CD4-positive, CD25-positive, alpha-beta regulatory T cell (primary cell): ENCODE measurements around the gene CARD9. TPM values are rescaled to one million over a fixed set of nuclear protein-coding genes. Genes with fewer than 3 reads are reported as not detected.
"Not testable (repeated sequence)": the region's sequence is repeated elsewhere in the genome, so short reads cannot be mapped to it uniquely, and the experiment has no call there.

Experiments used
- ATAC-seq, 2 donors: fragments of 150-1000 bp; cut with Tn5 transposase; one replicate each; pipeline ENCODE4 v1.10.0; 2021; ENCODE audit warnings: low read depth in 2 of 2, moderate number of reproducible peaks in 2 of 2, moderate library complexity in 1 of 2
- DNase-seq, 3 donors: peaks; one replicate each; pipeline versions ENCODE4 v3.0.0 to v3.0.0-alpha.2; 2012 to 2022; ENCODE audit warnings: mixed read lengths in 1 of 3
- H3K27ac ChIP-seq: one replicate; pipeline ENCODE4 v1.7.0; 2013; ENCODE audit warnings: mild to moderate bottlenecking, low read length; ENCODE audit not compliant: insufficient read depth, poor library complexity, severe bottlenecking
- H3K27me3 ChIP-seq: one replicate; pipeline ENCODE4 v1.7.0; 2013; ENCODE audit warnings: low read length; ENCODE audit not compliant: control insufficient read depth, insufficient read depth
- H3K36me3 ChIP-seq: one replicate; pipeline ENCODE4 v1.7.0; 2013; ENCODE audit warnings: mild to moderate bottlenecking, low read length, moderate library complexity; ENCODE audit not compliant: control insufficient read depth, insufficient read depth
- H3K4me1 ChIP-seq: 2 replicates; pipeline ENCODE4 v1.7.0; 2013; ENCODE audit warnings: mild to moderate bottlenecking, low read length; ENCODE audit not compliant: insufficient read depth, control insufficient read depth, poor library complexity, severe bottlenecking
- H3K4me3 ChIP-seq: one replicate; pipeline ENCODE4 v1.7.0; 2013; ENCODE audit warnings: low read depth, mild to moderate bottlenecking, low read length, moderate library complexity
- H3K9me3 ChIP-seq, 2 experiments: 1 replicate in 1 of 2; 2 replicates in 1 of 2; pipeline ENCODE4 v1.7.0; 2013; ENCODE audit warnings: low read length in 2 of 2, mild to moderate bottlenecking in 1 of 2, moderate library complexity in 1 of 2; ENCODE audit not compliant: control insufficient read depth in 2 of 2
- H3K27ac Mint-ChIP-seq, 3 donors: one replicate each; pipeline ENCODE4 v1.8.0; 2020 to 2022; ENCODE audit warnings: mild to moderate bottlenecking in 3 of 3, mixed read lengths in 3 of 3, moderate library complexity in 2 of 3
- H3K27me3 Mint-ChIP-seq: one replicate; pipeline ENCODE4 v1.8.0; 2022; ENCODE audit warnings: mild to moderate bottlenecking, mixed read lengths
- H3K36me3 Mint-ChIP-seq: one replicate; pipeline ENCODE4 v1.8.0; 2020; ENCODE audit warnings: mixed read lengths
- H3K4me1 Mint-ChIP-seq, 4 donors: one replicate each; pipeline ENCODE4 v1.8.0; 2020 to 2022; ENCODE audit warnings: mixed read lengths in 4 of 4, mild to moderate bottlenecking in 1 of 4
- H3K4me3 Mint-ChIP-seq, 4 donors: one replicate each; pipeline ENCODE4 v1.8.0; 2020 to 2022; ENCODE audit warnings: mild to moderate bottlenecking in 4 of 4, mixed read lengths in 4 of 4, moderate library complexity in 3 of 4
- H3K9me3 Mint-ChIP-seq, 7 donors: one replicate each; pipeline ENCODE4 v1.8.0; 2020 to 2022; ENCODE audit warnings: mixed read lengths in 7 of 7, mild to moderate bottlenecking in 3 of 7, moderate library complexity in 2 of 7
- polyA plus RNA-seq, 4 donors: library from polyadenylated mRNA; unstranded; fragments of 300-500 nt; fragmentation: Illumina TruSeq; gene quantifications; one replicate each; pipeline ENCODE4 v1.2.3, GENCODE V29; 2021
- total RNA-seq: library from RNA; stranded (reverse); gene quantifications from one replicate; pipeline ENCODE4 v1.2.3, GENCODE V29; 2022

The CARD9 gene
- total and polyA plus RNA-seq, 5 donors from 2014 or later, result 0.23 to 0.82 (median 0.35) TPM

- Mint-ChIP-seq H3K27me3 (no peaks in the 10 kb centered on the region), H3K4me1 (peaks cover 0 to 42% (median 23%) of the 10 kb centered on the region in 4 donors), H3K9me3 (no peaks in the 10 kb centered on the region), H3K36me3 (peaks cover 30% of the 10 kb centered on the region), H3K27ac (peak overlapping the region in 1 of 3 donors; percentile 46), H3K4me3 (peak overlapping the region in 2 of 4 donors; percentile 25 to 43)
- DNase-seq, result no peak
- H3K9me3 ChIP-seq, result no peaks in the 10 kb centered on the region
- peaks cover 28% of the 10 kb centered on the region for H3K4me1 ChIP-seq
- H3K36me3 ChIP-seq, result peaks cover 50% of the 10 kb centered on the region
- no peak overlapping the region for H3K4me3 ChIP-seq
- no peaks in the 10 kb centered on the region for H3K27me3 ChIP-seq
- H3K27ac ChIP-seq, result no peak overlapping the region
- no peak for ATAC-seq
These were observed 39.5 kb upstream of the CARD9 start for GRCh38 chr9:136412962-136413361.

DNA sequence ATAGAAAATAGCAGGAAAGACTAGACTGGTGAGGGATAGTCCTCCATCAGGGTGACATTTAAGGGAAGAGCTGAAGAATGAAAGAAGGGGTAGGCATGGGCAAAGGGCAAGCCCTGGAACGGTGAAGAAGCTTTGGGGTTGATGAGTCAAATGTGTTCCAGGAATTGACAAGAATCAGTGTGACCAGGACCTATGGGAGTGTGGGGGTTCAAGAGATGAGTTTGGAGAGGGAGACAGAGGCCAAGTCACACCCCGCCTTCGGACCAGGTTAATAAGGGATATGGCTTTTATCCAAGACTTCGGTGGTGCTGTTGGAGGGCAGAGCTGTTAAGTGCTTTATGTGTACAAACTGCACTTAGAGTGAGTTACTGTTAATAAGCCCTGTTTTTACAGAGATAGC is 37.9 kb upstream of the CARD9 start:
- peaks cover 0 to 51% (median 24%) of the 10 kb centered on the region in 4 donors for H3K4me1 Mint-ChIP-seq
- DNase-seq, result no peak
- no peaks in the 10 kb centered on the region for H3K9me3 Mint-ChIP-seq
- Histone ChIP-seq H3K27ac (peak overlapping the region; percentile 90), H3K4me1 (peaks cover 28% of the 10 kb centered on the region), H3K36me3 (peaks cover 46% of the 10 kb centered on the region), H3K27me3 (no peaks in the 10 kb centered on the region), H3K4me3 (peak overlapping the region; percentile 81), H3K9me3 (no peaks in the 10 kb centered on the region)
- peak overlapping the region in 2 of 3 donors; percentile 86 to 95 for H3K27ac Mint-ChIP-seq
- ATAC-seq, result no peak
- peaks cover 32% of the 10 kb centered on the region for H3K36me3 Mint-ChIP-seq
- no peaks in the 10 kb centered on the region for H3K27me3 Mint-ChIP-seq
- H3K4me3 Mint-ChIP-seq, result peak overlapping the region; percentile 88 to 95 (median 92)

- H3K4me1 Mint-ChIP-seq, result peaks cover 0 to 54% (median 27%) of the 10 kb centered on the region in 4 donors
- H3K9me3 ChIP-seq, result no peaks in the 10 kb centered on the region
These were observed 37.2 kb upstream of the CARD9 start, which contains the start of the genes ENTR1 and PMPCA for GRCh38 chr9:136410500-136411287. Gene ENTR1 (minus strand): TSS chr9:136410614. CDS start chr9:136410397, 217 bp downstream. Gene PMPCA (plus strand): TSS chr9:136410658. CDS start chr9:136410669, 11 bp downstream.

DNA sequence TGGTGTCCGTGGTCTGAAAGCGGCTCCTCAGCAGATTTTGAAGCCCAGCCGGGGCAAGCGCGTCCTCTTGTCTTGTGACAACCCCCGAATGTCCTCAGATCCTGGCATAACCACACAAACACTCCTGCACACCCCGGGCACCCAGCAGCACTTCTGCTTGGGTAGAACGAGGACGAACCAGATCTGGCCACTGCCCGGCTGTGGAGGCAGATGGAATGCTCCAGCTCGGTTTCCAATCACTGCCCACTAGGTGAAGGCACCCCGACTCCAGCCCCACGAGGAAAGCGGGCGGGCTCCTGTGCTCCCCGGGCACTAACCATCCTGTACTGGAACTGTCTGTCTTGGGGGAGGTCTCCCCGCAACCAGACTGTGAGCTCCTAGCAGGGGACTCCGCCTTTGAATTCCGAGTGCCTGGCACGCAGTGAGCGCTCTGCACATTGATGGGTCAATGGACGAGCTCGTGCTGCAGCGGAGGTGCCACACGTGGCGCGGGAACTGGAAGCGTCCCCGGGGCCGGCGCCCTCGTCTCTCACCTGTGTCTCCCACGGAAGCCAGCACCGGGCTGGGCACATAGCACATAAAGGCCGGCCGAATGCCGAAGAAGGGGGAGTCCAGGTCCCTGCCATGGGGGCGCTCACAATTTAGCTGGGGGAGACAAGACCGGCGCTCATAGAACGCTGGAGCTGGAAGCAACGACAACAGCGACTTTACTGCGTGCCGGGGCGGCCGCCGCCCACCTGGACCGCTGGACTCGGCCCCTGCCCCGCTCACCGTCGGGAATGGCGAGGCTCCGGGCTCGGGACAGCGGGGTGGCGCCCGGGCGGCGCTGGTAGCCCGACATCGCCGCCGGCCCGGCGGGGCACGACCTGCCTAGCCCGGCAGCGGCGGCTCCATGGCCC is 36.3 kb upstream of the CARD9 start:
- peaks cover 0 to 63% (median 35%) of the 10 kb centered on the region in 4 donors for H3K4me1 Mint-ChIP-seq
- H3K27me3 ChIP-seq, result no peaks in the 10 kb centered on the region
- no peaks in the 10 kb centered on the region for H3K9me3 ChIP-seq
- H3K27ac Mint-ChIP-seq, result peak overlapping the region; percentile 76 to 95 (median 79)
- peaks cover 26% of the 10 kb centered on the region for H3K36me3 Mint-ChIP-seq
- DNase-seq (peak in 2 of 3 donors; percentile 31 to 44), ATAC-seq (peak; percentile 19 to 33)
- H3K27ac ChIP-seq, result peak overlapping the region; percentile 70
- H3K4me3 ChIP-seq, result peak overlapping the region; percentile 51
- peaks cover 33% of the 10 kb centered on the region for H3K36me3 ChIP-seq
- no peaks in the 10 kb centered on the region for H3K27me3 Mint-ChIP-seq
- no peaks in the 10 kb centered on the region for H3K9me3 Mint-ChIP-seq
- peak overlapping the region; percentile 88 to 94 (median 92) for H3K4me3 Mint-ChIP-seq
- peaks cover 38% of the 10 kb centered on the region for H3K4me1 ChIP-seq

More at GRCh38 chr9:136410500-136411287, 37.2 kb upstream of the CARD9 start, which contains the start of the genes ENTR1 and PMPCA:
- H3K36me3 ChIP-seq, result peaks cover 40% of the 10 kb centered on the region
- DNase-seq (peak; percentile 93 to 95 (median 94)), ATAC-seq (peak; percentile 86 to 89)
- H3K4me3 ChIP-seq, result peak within 1 kb of the TSS; percentile 81
- H3K27me3 ChIP-seq, result no peaks in the 10 kb centered on the region
- Mint-ChIP-seq H3K36me3 (peaks cover 28% of the 10 kb centered on the region), H3K27ac (peak within 1 kb of the TSS; percentile 86 to 95 (median 95)), H3K27me3 (no peaks in the 10 kb centered on the region), H3K4me3 (peak within 1 kb of the TSS; percentile 88 to 95 (median 92)), H3K9me3 (no peaks in the 10 kb centered on the region)
- H3K4me1 ChIP-seq, result peaks cover 29% of the 10 kb centered on the region
- H3K27ac ChIP-seq, result peak within 1 kb of the TSS; percentile 90

GRCh38 chr9:136407911-136408310 is 34.4 kb upstream of the CARD9 start:
- Mint-ChIP-seq H3K4me1 (peaks cover 9 to 71% (median 45%) of the 10 kb centered on the region in 4 donors), H3K36me3 (peaks cover 16% of the 10 kb centered on the region), H3K4me3 (peak overlapping the region in 3 of 4 donors; percentile 48 to 74 (median 59)), H3K27me3 (no peaks in the 10 kb centered on the region), H3K27ac (peak overlapping the region in 1 of 3 donors; percentile 25), H3K9me3 (no peaks in the 10 kb centered on the region)
- DNase-seq (no peak), ATAC-seq (no peak)
- no peaks in the 10 kb centered on the region for H3K27me3 ChIP-seq
- H3K36me3 ChIP-seq, result peaks cover 14% of the 10 kb centered on the region
- H3K9me3 ChIP-seq, result no peaks in the 10 kb centered on the region
- no peak overlapping the region for H3K27ac ChIP-seq
- H3K4me3 ChIP-seq, result no peak overlapping the region
- H3K4me1 ChIP-seq, result peaks cover 57% of the 10 kb centered on the region

GRCh38 chr9:136407061-136407460 is 33.6 kb upstream of the CARD9 start:
- ATAC-seq, H3K36me3 ChIP-seq, H3K27me3 ChIP-seq, H3K27ac Mint-ChIP-seq, H3K9me3 ChIP-seq, H3K9me3 Mint-ChIP-seq, H3K4me3 ChIP-seq, H3K27ac ChIP-seq, DNase-seq, H3K27me3 Mint-ChIP-seq: not testable (repeated sequence)
- H3K36me3 Mint-ChIP-seq, result peaks cover 13% of the 10 kb centered on the region
- peak overlapping the region in 1 of 4 donors; percentile 74 for H3K4me3 Mint-ChIP-seq
- H3K4me1 ChIP-seq, result peaks cover 59% of the 10 kb centered on the region
- H3K4me1 Mint-ChIP-seq, result peaks cover 9 to 74% (median 45%) of the 10 kb centered on the region in 4 donors

DNA sequence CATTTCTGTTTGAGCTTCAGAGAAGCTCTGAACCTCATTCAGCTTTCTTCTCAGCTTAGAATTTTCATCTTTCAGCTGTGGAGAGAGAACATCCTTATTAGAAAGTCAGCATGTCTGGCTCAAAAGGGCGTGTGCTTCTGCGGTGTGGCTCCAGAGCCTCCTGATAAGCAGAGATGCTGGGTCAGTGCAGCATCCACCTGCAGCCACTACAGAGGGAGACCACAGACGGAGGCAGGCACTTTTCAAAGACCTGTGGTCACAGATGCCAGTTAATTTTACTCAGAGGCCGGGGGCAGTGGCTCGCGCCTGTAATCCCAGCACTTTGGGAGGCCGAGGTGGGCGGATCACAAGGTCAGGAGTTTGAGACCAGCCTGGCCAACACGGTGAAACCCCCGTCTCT is 32.4 kb upstream of the CARD9 start:
- H3K27ac Mint-ChIP-seq, result peak overlapping the region in 1 of 3 donors; percentile 90
- not testable (repeated sequence) for H3K27me3 Mint-ChIP-seq, H3K9me3 Mint-ChIP-seq, DNase-seq, H3K4me3 ChIP-seq, H3K9me3 ChIP-seq, ATAC-seq, H3K36me3 ChIP-seq, H3K27me3 ChIP-seq
- Histone ChIP-seq H3K27ac (peak overlapping the region; percentile 85), H3K4me1 (peaks cover 48% of the 10 kb centered on the region)
- peaks cover 11% of the 10 kb centered on the region for H3K36me3 Mint-ChIP-seq
- H3K4me1 Mint-ChIP-seq, result peaks cover 9 to 66% (median 36%) of the 10 kb centered on the region in 4 donors
- peak overlapping the region in 2 of 4 donors; percentile 27 to 90 for H3K4me3 Mint-ChIP-seq
